ENCODE data around the gene TH.
"Not testable (repeated sequence)": the region's sequence is repeated elsewhere in the genome, so short reads cannot be mapped to it uniquely, and the experiment has no call there.

TH gene

GRCh38 chr11:2127482-2128129, 44.0 kb downstream of the TH start:
- no peak for DNase-seq

GRCh38 chr11:2126520-2127085, 45.0 kb downstream of the TH start:
- no peak for DNase-seq

- not testable (repeated sequence) for DNase-seq
Observed at GRCh38 chr11:2124736-2125484, 46.7 kb downstream of the TH start.

- no peak for DNase-seq
Observed at GRCh38 chr11:2123628-2123960, 48.0 kb downstream of the TH start.

- DNase-seq: no peak
Observed at GRCh38 chr11:2122907-2123627, 48.5 kb downstream of the TH start.

- DNase-seq: peak; percentile 72
Observed at GRCh38 chr11:2122222-2122906, 49.3 kb downstream of the TH start.

GRCh38 chr11:2121227-2122130, 50.1 kb downstream of the TH start:
- DNase-seq: no peak

GRCh38 chr11:2120359-2121100, 51.1 kb downstream of the TH start:
- peak; percentile 77 for DNase-seq

- DNase-seq: no peak
Observed at GRCh38 chr11:2118677-2119076, 52.9 kb downstream of the TH start.

GRCh38 chr11:2116680-2117079, 54.9 kb downstream of the TH start:
- DNase-seq: no peak

- DNase-seq: no peak
Observed at GRCh38 chr11:2115308-2115707, 56.3 kb downstream of the TH start.

- DNase-seq: no peak
Observed at GRCh38 chr11:2114430-2115241, 57.0 kb downstream of the TH start.
